Measurements from ENCODE around the gene ZNF474. TPM values are rescaled to one million over a fixed set of nuclear protein-coding genes. Genes with fewer than 3 reads are reported as not detected.

ZNF474 gene
- total and polyA plus RNA-seq, 2 of the 4 experiments (the other 2 are of a cell fraction) = 0.24 to 0.54 TPM

- Histone ChIP-seq H3K36me3 (ENCODE audit: control insufficient read depth, insufficient read depth, low read length) (no peaks in the 10 kb centered on the region), H3K27ac (ENCODE audit: insufficient read depth, low read length) (no peak overlapping the region), H3K4me1 (ENCODE audit: control insufficient read depth, insufficient read depth, low read length) (peaks cover 5% of the 10 kb centered on the region; the same call in 1 of the 2 replicates), H2AFZ (replicated peaks; ENCODE audit: low read length, poor library complexity) (no peak overlapping the region), H3K23ac (ENCODE audit: low read depth, low read length) (peak overlapping the region; percentile 34; the same call in 1 of the 2 replicates), H2BK120ac (ENCODE audit: low read depth, low read length) (0 out of 2 replicates have a peak overlapping the region, but pooled peaks have one; percentile 18), H2BK15ac (ENCODE audit: low read depth, low read length) (no peak overlapping the region), H3K27me3 (ENCODE audit: control insufficient read depth, insufficient read depth, low read length) (no peaks in the 10 kb centered on the region), H3K56ac (ENCODE audit: extremely low read depth, insufficient read depth, low read length) (no peak overlapping the region), H3K79me1 (ENCODE audit: low read depth in 1 of 2, low read length in 2 of 2) (no peaks in the 10 kb centered on the region), H2BK5ac (ENCODE audit: low read depth, low read length, poor library complexity, severe bottlenecking) (no peak overlapping the region), H3K14ac (replicated peaks; ENCODE audit: low read depth, low read length) (peak overlapping the region; percentile 47; the same call in 1 of the 2 replicates), H4K8ac (ENCODE audit: low read depth in 2 of 2, low read length in 2 of 2) (no peak overlapping the region), H2AK9ac (replicated peaks; ENCODE audit: low read depth, low read length, poor library complexity) (no peak overlapping the region), H3K9me3 (ENCODE audit: control insufficient read depth, insufficient read depth, low read length) (no peaks in the 10 kb centered on the region), H4K20me1 (ENCODE audit: insufficient read depth, low read length) (no peaks in the 10 kb centered on the region), H3K4ac (ENCODE audit: low read depth, low read length) (no peak overlapping the region), H2AK5ac (ENCODE audit: low read depth, low read length) (no peak overlapping the region), H3K4me2 (ENCODE audit: low read depth, low read length) (no peak overlapping the region), H4K91ac (ENCODE audit: insufficient read depth, low read depth, low read length) (no peak overlapping the region), H3K18ac (ENCODE audit: low read depth, low read length) (no peak overlapping the region), H2BK20ac (ENCODE audit: low read depth, low read length) (no peak overlapping the region; the same call in 1 of the 2 replicates), H4K5ac (ENCODE audit: low read depth, low read length) (no peak overlapping the region), H3K4me3 (ENCODE audit: insufficient read depth, low read depth, low read length) (no peak overlapping the region), H3K9me1 (ENCODE audit: insufficient read depth, low read length) (0 out of 2 replicates have a peak, but pooled peaks cover 3% of the 10 kb centered on the region), H3K9ac (ENCODE audit: low read depth, low read length) (no peak overlapping the region)
- ChIA-PET POLR2A (ENCODE audit: unreplicated experiment) (no interaction called here), CTCF (interaction anchor here (0.5 to 1.7 kb wide), 5 partner anchors 10 to 1394 kb away, joined by 3 to 5 read pairs (median 3); partner anchors contain the start of gene LOX)
- TF ChIP-seq CEBPB (IDR thresholded peaks at IDR 0.05; ENCODE audit: low read depth, low read length) = peak; percentile 82
- no peak for TF ChIP-seq CTCF (conservative IDR thresholded peaks at IDR 0.05; ENCODE audit: low read depth, low read length)
- ATAC-seq (ENCODE audit: low read depth) (no peak), DNase-seq (peak; percentile 29)
- intact Hi-C loops (cut with micrococcal nuclease) (no loop called here), dilution Hi-C loops (cut with HindIII; ENCODE audit: low sequenced_read_pairs, unreplicated experiment) (no loop called here), in situ Hi-C loops (cut with MboI; ENCODE audit: low sequenced_read_pairs) (no loop called here)
- no TSS peak for BruUV-seq (replicated peaks)
- no CpG with 5 or more reads among the region's 2 CpGs for WGBS, 2 experiments (ENCODE audit: extremely low coverage in 2 of 2, insufficient read length in 1 of 2)
Observed at GRCh38 chr5:122120957-122121356, 8.4 kb upstream of the ZNF474 start.
